Glutamatergic neuron (in vitro differentiated cells): ENCODE measurements around the gene GRM4. TPM values are rescaled to one million over a fixed set of nuclear protein-coding genes. Genes with fewer than 3 reads are reported as not detected.

Experiments
- DNase-seq: peaks from one replicate; pipeline ENCODE4 v3.0.0; 2022
- H3K27ac Mint-ChIP-seq: one replicate; pipeline ENCODE4 v1.8.0; 2020; ENCODE audit warnings: mild to moderate bottlenecking, mixed read lengths, inconsistent platforms; ENCODE audit not compliant: unreplicated experiment
- H3K27me3 Mint-ChIP-seq: one replicate; pipeline ENCODE4 v1.8.0; 2020; ENCODE audit warnings: mild to moderate bottlenecking, moderate library complexity, mixed read lengths, inconsistent platforms; ENCODE audit not compliant: unreplicated experiment
- H3K36me3 Mint-ChIP-seq: one replicate; pipeline ENCODE4 v1.8.0; 2020; ENCODE audit warnings: mild to moderate bottlenecking, mixed read lengths, inconsistent platforms; ENCODE audit not compliant: unreplicated experiment
- H3K4me1 Mint-ChIP-seq: one replicate; pipeline ENCODE4 v1.8.0; 2020; ENCODE audit warnings: mild to moderate bottlenecking, low read depth, mixed read lengths, inconsistent platforms; ENCODE audit not compliant: unreplicated experiment
- H3K4me3 Mint-ChIP-seq: one replicate; pipeline ENCODE4 v1.8.0; 2020; ENCODE audit warnings: mild to moderate bottlenecking, mixed read lengths, inconsistent platforms; ENCODE audit not compliant: unreplicated experiment
- H3K9me3 Mint-ChIP-seq: one replicate; pipeline ENCODE4 v1.8.0; 2020; ENCODE audit warnings: mild to moderate bottlenecking, moderate library complexity, mixed read lengths, inconsistent platforms; ENCODE audit not compliant: unreplicated experiment
- CTCF ChIP-seq: fragments of 200-600 bp; sonication (generic); IDR thresholded peaks from one replicate; pipeline ENCODE4 v1.5.0; 2021; ENCODE audit not compliant: partially characterized antibody, unreplicated experiment
- total RNA-seq: library from RNA; stranded (reverse); fragmentation: NEBNext Ultra II Directional; extraction: Animal tissue kit (Norgen Biotek cat#: 25700); gene quantifications from one replicate; pipeline ENCODE4 v1.2.1, GENCODE V29; 2021; ENCODE audit not compliant: unreplicated experiment

GRM4 gene
- total RNA-seq, 1 donor from 2014 or later: 119 TPM

GRCh38 chr6:34152042-34152524 lies 6.2 kb upstream of the GRM4 start:
- Mint-ChIP-seq H3K27ac (no peak overlapping the region), H3K4me3 (no peak overlapping the region), H3K4me1 (peaks cover 55% of the 10 kb centered on the region), H3K9me3 (peaks cover 8% of the 10 kb centered on the region), H3K36me3 (no peaks in the 10 kb centered on the region), H3K27me3 (peaks cover 8% of the 10 kb centered on the region)
- no peak for TF ChIP-seq CTCF
- no peak for DNase-seq

GRCh38 chr6:34151321-34152041 lies 5.6 kb upstream of the GRM4 start:
- H3K36me3 Mint-ChIP-seq: no peaks in the 10 kb centered on the region
- H3K4me3 Mint-ChIP-seq: peak overlapping the region; percentile 80
- H3K9me3 Mint-ChIP-seq: peaks cover 8% of the 10 kb centered on the region
- peak overlapping the region; percentile 62 for H3K27ac Mint-ChIP-seq
- peaks cover 55% of the 10 kb centered on the region for H3K4me1 Mint-ChIP-seq
- TF ChIP-seq CTCF: no peak
- DNase-seq: no peak
- H3K27me3 Mint-ChIP-seq: peaks cover 11% of the 10 kb centered on the region

GRCh38 chr6:34150766-34151165 lies 4.9 kb upstream of the GRM4 start:
- no peak for TF ChIP-seq CTCF
- H3K27ac Mint-ChIP-seq: peak overlapping the region; percentile 62
- peaks cover 9% of the 10 kb centered on the region for H3K9me3 Mint-ChIP-seq
- H3K27me3 Mint-ChIP-seq: peaks cover 14% of the 10 kb centered on the region
- no peak overlapping the region for H3K4me3 Mint-ChIP-seq
- H3K36me3 Mint-ChIP-seq: no peaks in the 10 kb centered on the region
- H3K4me1 Mint-ChIP-seq: peaks cover 57% of the 10 kb centered on the region
- DNase-seq: no peak

- Mint-ChIP-seq H3K27ac (peak overlapping the region; percentile 83), H3K27me3 (peaks cover 14% of the 10 kb centered on the region), H3K9me3 (peaks cover 9% of the 10 kb centered on the region), H3K4me1 (peaks cover 57% of the 10 kb centered on the region), H3K4me3 (peak overlapping the region; percentile 61), H3K36me3 (no peaks in the 10 kb centered on the region)
- no peak for DNase-seq
- TF ChIP-seq CTCF: no peak
Observed at GRCh38 chr6:34149831-34150400, 4.0 kb upstream of the GRM4 start.

- no peak for DNase-seq
- H3K36me3 Mint-ChIP-seq: no peaks in the 10 kb centered on the region
- H3K9me3 Mint-ChIP-seq: peaks cover 9% of the 10 kb centered on the region
- TF ChIP-seq CTCF: no peak
- H3K27me3 Mint-ChIP-seq: peaks cover 13% of the 10 kb centered on the region
- peak overlapping the region; percentile 83 for H3K27ac Mint-ChIP-seq
- peak overlapping the region; percentile 63 for H3K4me3 Mint-ChIP-seq
- peaks cover 57% of the 10 kb centered on the region for H3K4me1 Mint-ChIP-seq
Observed at GRCh38 chr6:34149452-34149810, 3.5 kb upstream of the GRM4 start.
